Left kidney (tissue), 8 donors: ENCODE measurements around the gene LCLAT1. TPM values are rescaled to one million over a fixed set of nuclear protein-coding genes. Genes with fewer than 3 reads are reported as not detected.

Experiments used
- DNase-seq: peaks from one replicate; pipeline ENCODE4 v3.0.0-alpha.2; 2013
- long read RNA-seq, 8 donors: transcript quantifications; one replicate each; lab custom pipeline, GENCODE V29; 2026
- polyA plus RNA-seq: library from polyadenylated mRNA; unstranded; fragments of 120-200 nt; gene quantifications from one replicate; pipeline ENCODE4 v1.2.1, GENCODE V29; 2013; ENCODE audit not compliant: insufficient read length

Gene LCLAT1
- polyA plus RNA-seq = 22.9 TPM
- long read RNA-seq, donor 1, full-length matches to known transcripts = 4 of 4 reads
- long read RNA-seq, donor 1, partial matches to known transcripts = 0 of 4 reads
- long read RNA-seq, donor 1, other reads (novel, unspliced or antisense) = 0 of 4 reads
- long read RNA-seq, donor 2, full-length matches to known transcripts = 1 of 1 reads
- long read RNA-seq, donor 2, partial matches to known transcripts = 0 of 1 reads
- long read RNA-seq, donor 2, other reads (novel, unspliced or antisense) = 0 of 1 reads
- long read RNA-seq, donor 3, full-length matches to known transcripts = 3 of 3 reads
- long read RNA-seq, donor 3, partial matches to known transcripts = 0 of 3 reads
- long read RNA-seq, donor 3, other reads (novel, unspliced or antisense) = 0 of 3 reads
- long read RNA-seq, donor 4 = 0 reads
- long read RNA-seq, donor 5, full-length matches to known transcripts = 2 of 2 reads
- long read RNA-seq, donor 5, partial matches to known transcripts = 0 of 2 reads
- long read RNA-seq, donor 5, other reads (novel, unspliced or antisense) = 0 of 2 reads
- long read RNA-seq, donor 6 = 0 reads
- long read RNA-seq, donor 7, full-length matches to known transcripts = 1 of 1 reads
- long read RNA-seq, donor 7, partial matches to known transcripts = 0 of 1 reads
- long read RNA-seq, donor 7, other reads (novel, unspliced or antisense) = 0 of 1 reads
- long read RNA-seq, donor 8 = 0 reads

GRCh38 chr2:30447149-30448045 lies at the start of gene LCLAT1:
Gene LCLAT1 (plus strand): TSS chr2:30447246. CDS start chr2:30525591, 78,345 bp downstream.
- DNase-seq = peak; percentile 81

GRCh38 chr2:30398084-30398873 lies 48.8 kb upstream of the LCLAT1 start:
- DNase-seq = no peak

DNA sequence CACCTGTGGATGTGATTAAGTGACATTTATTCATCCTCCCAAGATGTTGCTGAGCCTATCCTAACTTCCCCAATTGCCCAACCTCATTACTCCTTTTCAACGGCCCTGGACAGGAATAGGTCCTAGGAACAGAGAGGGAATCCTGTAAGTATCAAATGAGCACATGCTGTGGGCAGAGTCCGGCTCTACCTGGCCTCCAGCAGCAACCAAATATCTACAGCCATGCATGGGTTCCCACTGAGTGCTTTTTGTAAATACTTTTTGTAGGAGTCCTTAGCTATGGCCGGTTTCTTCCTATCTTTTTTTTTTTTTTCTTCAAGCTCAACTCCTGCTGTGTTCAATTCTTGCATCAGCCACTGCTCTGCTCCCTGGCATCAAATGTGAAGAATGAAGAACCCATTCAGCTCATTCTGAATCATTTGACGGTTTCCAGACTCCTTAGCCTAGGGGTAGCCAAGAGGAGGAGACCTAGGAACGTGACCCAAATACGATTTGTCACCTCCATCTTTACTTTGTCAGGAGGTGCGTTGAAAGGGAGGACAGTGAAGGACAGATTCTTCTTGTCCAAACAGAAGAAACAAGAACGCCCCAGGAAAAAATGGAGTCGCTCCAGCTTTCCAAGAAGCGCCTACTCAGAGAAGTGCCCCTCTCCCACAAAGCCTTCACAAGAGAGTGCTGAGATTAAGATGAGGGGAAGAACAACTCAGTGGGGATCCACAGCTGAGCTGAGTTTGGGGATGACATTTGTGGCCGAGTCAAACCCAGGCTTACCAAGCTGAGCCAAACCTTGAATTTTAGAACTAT lies 46.7 kb upstream of the LCLAT1 start:
- DNase-seq = no peak

- DNase-seq = no peak
Observed at GRCh38 chr2:30402441-30403182, 44.4 kb upstream of the LCLAT1 start.

- no peak for DNase-seq
Observed at GRCh38 chr2:30403592-30404312, 43.3 kb upstream of the LCLAT1 start.

DNA sequence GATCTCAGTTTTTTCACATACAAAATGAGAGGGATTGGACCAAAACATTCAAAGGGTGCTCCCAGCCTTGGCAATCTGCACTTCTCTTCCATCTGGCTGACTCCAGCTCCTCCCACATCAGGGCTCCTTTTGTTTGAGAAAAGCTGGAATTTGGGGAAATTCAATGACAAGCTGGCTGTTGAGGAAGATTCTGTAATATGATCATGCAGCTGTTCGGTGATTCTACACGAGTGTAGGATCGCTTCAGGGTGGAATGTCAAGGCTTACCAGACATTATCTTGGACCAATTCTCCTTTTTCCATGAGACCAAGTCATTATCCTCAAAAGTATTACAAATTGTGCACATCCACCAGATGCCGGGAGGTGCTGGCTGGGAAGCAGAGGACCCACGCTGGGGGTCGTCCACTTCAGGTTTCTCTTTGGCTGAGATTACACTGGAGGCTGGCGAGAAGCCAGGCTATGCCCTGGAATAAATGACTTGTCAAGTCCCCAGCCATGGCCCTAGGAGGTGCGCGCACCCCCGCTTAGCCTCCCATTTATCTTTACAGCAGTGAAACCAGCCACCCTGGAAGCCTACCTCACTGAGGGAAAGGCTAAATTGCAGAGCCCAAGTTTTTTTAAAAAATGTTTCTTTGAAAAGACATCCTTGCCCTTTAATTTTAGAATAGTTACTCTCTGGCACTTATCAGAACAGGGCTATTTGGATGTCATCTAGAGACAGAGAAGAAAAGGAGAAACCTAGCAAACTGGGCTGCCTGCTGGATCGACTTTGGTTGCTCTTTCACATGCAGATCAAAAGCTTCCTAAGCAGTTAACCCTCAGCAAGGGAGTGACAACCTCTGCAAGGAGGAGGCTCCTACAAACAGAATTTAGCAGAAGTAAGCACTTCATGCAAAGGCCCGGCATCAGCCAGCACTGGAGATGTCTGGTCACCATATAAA lies 42.5 kb upstream of the LCLAT1 start:
- DNase-seq = no peak

DNA sequence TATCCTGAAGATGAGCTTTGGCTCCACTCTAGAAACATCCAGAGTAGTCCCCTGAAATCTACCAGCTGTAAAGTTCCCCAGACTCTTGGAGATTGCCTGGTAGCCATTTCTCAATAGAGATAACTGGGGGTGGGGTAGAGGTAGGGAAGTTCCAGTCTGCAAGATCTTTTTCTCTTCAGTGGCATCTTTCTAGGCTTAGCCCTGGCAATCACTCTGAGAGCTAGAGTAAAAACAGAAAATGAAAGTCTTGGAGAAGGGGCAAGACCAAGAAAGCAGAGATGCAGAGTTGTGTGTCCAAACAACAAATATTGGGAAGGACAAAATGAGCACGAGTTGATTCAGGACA lies 41.8 kb upstream of the LCLAT1 start:
- no peak for DNase-seq

GRCh38 chr2:30406853-30407252 lies 40.2 kb upstream of the LCLAT1 start:
- no peak for DNase-seq

- no peak for DNase-seq
Observed at GRCh38 chr2:30408961-30409387, 38.1 kb upstream of the LCLAT1 start.

DNA sequence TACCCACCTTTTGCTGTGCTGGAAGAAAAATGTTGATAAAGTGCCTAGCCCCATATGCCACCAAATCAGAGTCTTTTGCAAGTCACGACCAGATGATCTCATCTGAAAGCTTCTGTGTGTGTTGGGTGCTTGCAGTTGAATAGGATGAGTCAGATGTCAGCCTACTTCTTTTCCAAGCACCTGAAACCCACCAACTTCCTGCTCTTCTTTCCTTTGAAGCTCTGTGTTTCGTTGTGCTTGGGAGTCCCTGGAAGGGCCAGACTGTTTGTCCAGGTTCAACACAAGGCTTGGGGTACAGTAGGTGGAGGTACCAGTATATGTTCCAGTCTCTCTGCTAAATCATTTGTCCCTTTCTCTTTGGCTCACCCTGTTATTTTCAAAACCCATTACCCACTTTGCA lies 36.8 kb upstream of the LCLAT1 start:
- DNase-seq = no peak

GRCh38 chr2:30412047-30412683 lies 34.9 kb upstream of the LCLAT1 start:
- DNase-seq = peak; percentile 70

- DNase-seq = no peak
Observed at GRCh38 chr2:30412684-30413570, 34.1 kb upstream of the LCLAT1 start.

- no peak for DNase-seq
Observed at GRCh38 chr2:30414961-30415360, 32.1 kb upstream of the LCLAT1 start.

DNA sequence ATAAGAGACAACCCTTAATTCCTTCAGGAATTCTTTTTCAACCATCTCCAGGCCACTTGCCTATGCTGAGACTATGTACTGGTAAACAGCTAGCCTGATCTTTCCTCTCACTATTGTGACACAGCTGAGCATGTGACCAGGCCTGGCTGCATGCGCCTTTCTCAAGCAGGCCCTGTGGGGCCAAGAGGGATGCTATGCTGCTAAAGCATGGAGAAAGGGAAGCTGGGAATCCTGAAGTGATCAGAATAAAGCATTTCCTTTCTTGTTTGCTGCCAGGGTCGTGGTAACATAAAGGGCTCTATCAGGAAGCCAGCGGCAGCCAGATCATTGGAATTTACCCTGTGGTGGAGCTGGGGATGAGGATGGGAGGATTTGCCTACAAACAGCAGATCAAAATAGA lies 29.8 kb upstream of the LCLAT1 start:
- no peak for DNase-seq

DNA sequence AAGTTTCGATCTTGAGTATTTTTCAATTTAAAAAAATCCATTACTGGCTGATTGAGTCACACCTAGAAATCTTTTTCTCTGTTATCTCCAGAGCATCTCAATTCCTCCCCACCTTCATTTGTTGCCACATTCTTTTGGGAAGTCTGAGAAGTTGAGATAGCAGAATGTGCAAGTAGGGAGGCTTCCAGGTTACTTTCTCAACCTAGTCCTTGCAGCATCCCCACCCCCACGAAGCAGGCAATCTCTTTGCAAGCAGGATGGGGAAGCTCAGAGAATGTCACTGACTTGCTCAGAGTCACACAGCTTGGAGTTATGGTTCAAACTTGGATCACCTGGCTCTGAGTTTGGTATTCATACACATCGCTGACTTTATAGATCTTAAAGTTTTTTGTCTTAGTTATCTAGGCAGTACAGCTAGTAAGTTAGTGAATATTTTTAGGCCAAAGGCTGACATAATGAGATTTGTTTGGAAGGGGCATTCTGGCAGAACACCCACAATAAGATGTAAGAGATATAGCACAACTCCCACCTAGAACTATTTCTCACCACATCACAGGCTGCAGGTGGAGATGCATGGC lies 25.9 kb upstream of the LCLAT1 start:
- DNase-seq = no peak
